K562 (cell line): Measurements from ENCODE around the gene ANAPC2. TPM values are rescaled to one million over a fixed set of nuclear protein-coding genes. Genes with fewer than 3 reads are reported as not detected.

Experiments used
- DMBX1 ChIP-seq: fragments of 250-450 bp; sonication (Bioruptor Pico); IDR thresholded peaks from 2 replicates; pipeline ENCODE4 v1.8.0; 2022; ENCODE audit warnings: inconsistent platforms, mild to moderate bottlenecking, moderate library complexity, borderline replicate concordance
- LEF1 ChIP-seq: fragments of 450-650 bp; IDR thresholded peaks from 2 replicates; pipeline ENCODE4 v1.6.1; 2016; ENCODE audit warnings: mild to moderate bottlenecking
- MYC ChIP-seq, 2 experiments: fragments of 250-450 bp in 1 of 2; sonication (Bioruptor Pico) in 1 of 2; IDR thresholded peaks; 2 replicates each; pipeline versions ENCODE4 v1.5.1 to v1.6.1; 2012 to 2021; ENCODE audit warnings: low read depth in 2 of 2, borderline replicate concordance in 1 of 2, improper control_type of control experiment in 1 of 2, low read length in 1 of 2, mild to moderate bottlenecking in 1 of 2, moderate library complexity in 1 of 2
- NFIC ChIP-seq: fragments of 450-650 bp; IDR thresholded peaks from 2 replicates; pipeline ENCODE4 v1.6.1; 2017; ENCODE audit warnings: mild to moderate bottlenecking, inconsistent platforms
- NFIX ChIP-seq: fragments of 250-450 bp; sonication (Bioruptor Pico); IDR thresholded peaks from 2 replicates; pipeline ENCODE4 v1.4.0; 2020; ENCODE audit warnings: low read depth, mild to moderate bottlenecking, moderate library complexity
- NR1H2 ChIP-seq: sonication (generic); formaldehyde crosslinking; IDR thresholded peaks from 2 replicates; pipeline ENCODE4 v1.4.0; 2020; ENCODE audit warnings: mild to moderate bottlenecking, missing genetic modification reagents
- NR2F6 ChIP-seq: fragments of 450-650 bp; formaldehyde crosslinking; IDR thresholded peaks from 2 replicates; pipeline ENCODE4 v1.4.0; 2020; ENCODE audit warnings: mild to moderate bottlenecking
- NR4A1 ChIP-seq, 2 experiments: fragments of 250-450 bp in 1 of 2; fragments of 450-650 bp in 1 of 2; sonication (Bioruptor Pico) in 1 of 2; IDR thresholded peaks; 2 replicates each; pipeline versions ENCODE4 v1.4.0 to v1.6.1; 2016 to 2020; ENCODE audit warnings: mild to moderate bottlenecking in 2 of 2, missing compliant biosample characterization in 1 of 2, missing genetic modification characterization in 1 of 2, moderate library complexity in 1 of 2
- PHTF2 ChIP-seq: fragments of 250-450 bp; sonication (Bioruptor Pico); IDR thresholded peaks from 2 replicates; pipeline ENCODE4 v1.5.0; 2021; ENCODE audit warnings: mild to moderate bottlenecking
- PTRF ChIP-seq: fragments of 450-650 bp; IDR thresholded peaks from 2 replicates; pipeline ENCODE4 v1.6.1; 2016; ENCODE audit warnings: mild to moderate bottlenecking, missing genetic modification characterization, missing compliant biosample characterization
- RBM17 ChIP-seq: fragments of 200-400 bp; formaldehyde crosslinking; IDR thresholded peaks from 2 replicates; pipeline ENCODE4 v1.6.1; 2017; ENCODE audit warnings: low read depth, mild to moderate bottlenecking, low read length, borderline replicate concordance
- SIX5 ChIP-seq, 2 experiments: IDR thresholded peaks; 2 replicates each; pipeline ENCODE4 v1.6.1; 2011; ENCODE audit warnings: low read length in 2 of 2, borderline replicate concordance in 1 of 2, low read depth in 1 of 2, mild to moderate bottlenecking in 1 of 2, moderate library complexity in 1 of 2; ENCODE audit not compliant: insufficient read depth in 1 of 2
- TEAD1 ChIP-seq, 2 experiments: fragments of 450-650 bp in 1 of 2; sonication (generic) in 1 of 2; formaldehyde crosslinking; IDR thresholded peaks; 2 replicates each; pipeline versions ENCODE4 v1.4.0 to v1.8.0; 2020 to 2022; ENCODE audit warnings: mild to moderate bottlenecking in 2 of 2, missing genetic modification reagents in 1 of 2
- TFAM ChIP-seq: fragments of 250-450 bp; sonication (Bioruptor Pico); conservative IDR thresholded peaks from 2 replicates; pipeline ENCODE4 v1.5.0; 2021; ENCODE audit warnings: mild to moderate bottlenecking, moderate library complexity
- ZNF23 ChIP-seq: fragments of 250-450 bp; sonication (Bioruptor Pico); IDR thresholded peaks from 2 replicates; pipeline ENCODE4 v1.4.0; 2020; ENCODE audit warnings: mild to moderate bottlenecking
- ZNF583 ChIP-seq: fragments of 250-450 bp; sonication (Bioruptor Pico); IDR thresholded peaks from 2 replicates; pipeline ENCODE4 v1.4.0; 2020
- polyA plus RNA-seq, 8 experiments: library from polyadenylated mRNA; depleted of rRNA in 4 of 8; stranded (reverse) in 5 of 8; unstranded in 3 of 8; fragments of >200 nt; fragmentation: Nextera tagmentation in 2 of 8; fragmentation: Illumina TruSeq in 1 of 8; extraction: Ambion mirVana in 2 of 8; extraction: Trizol in 1 of 8; gene quantifications; 2 replicates each; pipeline versions ENCODE4 v1.2.1 to v1.2.3, GENCODE V29; 2011 to 2014; ENCODE audit warnings: inconsistent platforms in 1 of 8, missing spikeins in 1 of 8
- total RNA-seq, 7 experiments: library from RNA; depleted of rRNA in 6 of 7; stranded (reverse); fragments of >200 nt in 6 of 7; fragmentation: Illumina TruSeq in 2 of 7; extraction: Trizol in 2 of 7; gene quantifications; 2 replicates each; pipeline versions ENCODE4 v1.2.1 to v1.2.3, GENCODE V29; 2011 to 2021; ENCODE audit warnings: low replicate concordance in 1 of 7
- TF ChIP-seq, protein P1 (sequence below): fragments of 250-450 bp; sonication (Bioruptor Pico); IDR thresholded peaks from 2 replicates; pipeline ENCODE4 v1.8.0; 2022; ENCODE audit warnings: moderate library complexity, mild to moderate bottlenecking, inconsistent platforms
- TF ChIP-seq, protein P2 (sequence below): sonication (generic); formaldehyde crosslinking; IDR thresholded peaks from 2 replicates; pipeline ENCODE4 v1.8.0; 2022; ENCODE audit warnings: mild to moderate bottlenecking, missing genetic modification reagents
- TF ChIP-seq, protein P3 (sequence below): sonication (generic); formaldehyde crosslinking; IDR thresholded peaks from 2 replicates; pipeline ENCODE4 v1.9.0; 2022; ENCODE audit warnings: mild to moderate bottlenecking, missing genetic modification reagents
- TF ChIP-seq, protein P4 (sequence below), 3 experiments: fragments of 200-800 bp in 1 of 3; sonication (Bioruptor generic) in 1 of 3; sonication (generic) in 1 of 3; formaldehyde crosslinking in 1 of 3; IDR thresholded peaks; 2 replicates each; pipeline versions ENCODE4 v1.6.1 to v1.8.0; 2016 to 2022; ENCODE audit warnings: mild to moderate bottlenecking in 2 of 3, missing compliant biosample characterization in 2 of 3, missing genetic modification characterization in 2 of 3, missing genetic modification reagents in 1 of 3
- TF ChIP-seq, protein P5 (sequence below): fragments of 450-650 bp; IDR thresholded peaks from 2 replicates; pipeline ENCODE4 v1.6.1; 2016; ENCODE audit warnings: low read depth, mild to moderate bottlenecking, moderate library complexity

The ANAPC2 gene
- total and polyA plus RNA-seq, 9 of the 15 experiments (the other 6 are each of a cell fraction or from before 2014, with no cell fraction given): 0.11 to 56.5 (median 17.1) TPM; not detected in 1

DNA sequence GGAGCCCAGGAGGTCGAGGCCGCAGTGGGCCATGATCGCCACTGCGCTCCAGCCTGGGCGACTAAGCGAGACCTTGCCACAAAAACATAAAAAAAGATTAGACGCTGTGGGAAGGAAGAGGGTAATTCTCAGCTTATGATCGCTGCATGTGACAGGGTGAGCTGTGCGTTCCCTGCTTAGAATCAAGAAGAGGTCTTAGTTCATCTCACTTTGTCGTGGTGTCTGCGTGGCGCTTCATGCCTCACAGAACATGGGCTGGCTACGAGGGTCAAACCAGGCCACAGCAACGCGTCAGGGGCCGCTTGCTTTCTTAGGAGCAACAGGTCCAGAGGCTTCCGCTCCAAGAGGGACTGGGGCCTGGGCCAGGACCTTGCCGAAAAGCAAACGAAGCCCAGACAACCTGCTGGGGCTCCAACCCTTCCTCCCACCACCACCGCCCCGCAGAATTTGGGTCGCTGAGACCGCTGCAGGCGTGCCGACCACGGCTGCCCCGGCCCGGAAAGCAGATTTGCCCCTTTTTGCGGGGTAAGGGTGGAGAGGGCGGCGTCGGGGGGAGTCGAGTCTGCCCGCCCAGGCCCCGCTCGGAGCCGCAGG lies 59.4 kb downstream of the ANAPC2 start (continued):
- TF ChIP-seq SIX5 (IDR thresholded peaks at IDR 0.05; ENCODE audit: borderline replicate concordance in 1 of 2, insufficient read depth in 1 of 2, low read depth in 1 of 2, low read length in 2 of 2) (no peak), NR1H2 (no peak), LEF1 (no peak), RBM17 (no peak), ZNF583 (CRISPR knock-in tag) (0 out of 2 replicates have a peak, but pooled peaks have one; percentile 50), NFIX (CRISPR knock-in tag) (no peak), PHTF2 (CRISPR knock-in tag) (no peak), NFIC (no peak), MYC (IDR thresholded peaks at IDR 0.05; ENCODE audit: low read depth, low read length) (no peak), MYC (CRISPR knock-in tag; IDR thresholded peaks at IDR 0.05; ENCODE audit: borderline replicate concordance, low read depth) (0 out of 2 replicates have a peak, but pooled peaks have one; percentile 33), NR4A1 (CRISPR knock-in tag; IDR thresholded peaks at IDR 0.05) (no peak), NR4A1 (tag; IDR thresholded peaks at IDR 0.05) (0 out of 2 replicates have a peak, but pooled peaks have one; percentile 38), DMBX1 (CRISPR knock-in tag) (no peak), PTRF (tag) (no peak), TEAD1 (CRISPR knock-in tag; IDR thresholded peaks at IDR 0.05) (no peak), TFAM (CRISPR knock-in tag) (no peak), NR2F6 (CRISPR knock-in tag) (no peak), ZNF23 (CRISPR knock-in tag) (no peak)
- TF ChIP-seq, protein P1, sequence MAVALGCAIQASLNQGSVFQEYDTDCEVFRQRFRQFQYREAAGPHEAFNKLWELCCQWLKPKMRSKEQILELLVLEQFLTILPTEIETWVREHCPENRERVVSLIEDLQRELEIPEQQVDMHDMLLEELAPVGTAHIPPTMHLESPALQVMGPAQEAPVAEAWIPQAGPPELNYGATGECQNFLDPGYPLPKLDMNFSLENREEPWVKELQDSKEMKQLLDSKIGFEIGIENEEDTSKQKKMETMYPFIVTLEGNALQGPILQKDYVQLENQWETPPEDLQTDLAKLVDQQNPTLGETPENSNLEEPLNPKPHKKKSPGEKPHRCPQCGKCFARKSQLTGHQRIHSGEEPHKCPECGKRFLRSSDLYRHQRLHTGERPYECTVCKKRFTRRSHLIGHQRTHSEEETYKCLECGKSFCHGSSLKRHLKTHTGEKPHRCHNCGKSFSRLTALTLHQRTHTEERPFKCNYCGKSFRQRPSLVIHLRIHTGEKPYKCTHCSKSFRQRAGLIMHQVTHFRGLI (CRISPR knock-in tag): no peak
- TF ChIP-seq, protein P2, sequence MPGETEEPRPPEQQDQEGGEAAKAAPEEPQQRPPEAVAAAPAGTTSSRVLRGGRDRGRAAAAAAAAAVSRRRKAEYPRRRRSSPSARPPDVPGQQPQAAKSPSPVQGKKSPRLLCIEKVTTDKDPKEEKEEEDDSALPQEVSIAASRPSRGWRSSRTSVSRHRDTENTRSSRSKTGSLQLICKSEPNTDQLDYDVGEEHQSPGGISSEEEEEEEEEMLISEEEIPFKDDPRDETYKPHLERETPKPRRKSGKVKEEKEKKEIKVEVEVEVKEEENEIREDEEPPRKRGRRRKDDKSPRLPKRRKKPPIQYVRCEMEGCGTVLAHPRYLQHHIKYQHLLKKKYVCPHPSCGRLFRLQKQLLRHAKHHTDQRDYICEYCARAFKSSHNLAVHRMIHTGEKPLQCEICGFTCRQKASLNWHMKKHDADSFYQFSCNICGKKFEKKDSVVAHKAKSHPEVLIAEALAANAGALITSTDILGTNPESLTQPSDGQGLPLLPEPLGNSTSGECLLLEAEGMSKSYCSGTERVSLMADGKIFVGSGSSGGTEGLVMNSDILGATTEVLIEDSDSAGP (CRISPR knock-in tag): 0 out of 2 replicates have a peak, but pooled peaks have one; percentile 14
- TF ChIP-seq, protein P3, sequence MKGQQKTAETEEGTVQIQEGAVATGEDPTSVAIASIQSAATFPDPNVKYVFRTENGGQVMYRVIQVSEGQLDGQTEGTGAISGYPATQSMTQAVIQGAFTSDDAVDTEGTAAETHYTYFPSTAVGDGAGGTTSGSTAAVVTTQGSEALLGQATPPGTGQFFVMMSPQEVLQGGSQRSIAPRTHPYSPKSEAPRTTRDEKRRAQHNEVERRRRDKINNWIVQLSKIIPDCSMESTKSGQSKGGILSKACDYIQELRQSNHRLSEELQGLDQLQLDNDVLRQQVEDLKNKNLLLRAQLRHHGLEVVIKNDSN: no peak
- TF ChIP-seq, protein P4, sequence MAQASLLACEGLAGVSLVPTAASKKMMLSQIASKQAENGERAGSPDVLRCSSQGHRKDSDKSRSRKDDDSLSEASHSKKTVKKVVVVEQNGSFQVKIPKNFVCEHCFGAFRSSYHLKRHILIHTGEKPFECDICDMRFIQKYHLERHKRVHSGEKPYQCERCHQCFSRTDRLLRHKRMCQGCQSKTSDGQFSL (CRISPR knock-in tag; IDR thresholded peaks at IDR 0.05): 0 out of 2 replicates have a peak, but pooled peaks have one; percentile 1
- TF ChIP-seq, protein P4 (tag; IDR thresholded peaks at IDR 0.05): no peak
- TF ChIP-seq, protein P5, sequence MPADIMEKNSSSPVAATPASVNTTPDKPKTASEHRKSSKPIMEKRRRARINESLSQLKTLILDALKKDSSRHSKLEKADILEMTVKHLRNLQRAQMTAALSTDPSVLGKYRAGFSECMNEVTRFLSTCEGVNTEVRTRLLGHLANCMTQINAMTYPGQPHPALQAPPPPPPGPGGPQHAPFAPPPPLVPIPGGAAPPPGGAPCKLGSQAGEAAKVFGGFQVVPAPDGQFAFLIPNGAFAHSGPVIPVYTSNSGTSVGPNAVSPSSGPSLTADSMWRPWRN: no peak
